GM12878 (cell line): ENCODE data around the gene IGF2R. TPM values are rescaled to one million over a fixed set of nuclear protein-coding genes. Genes with fewer than 3 reads are reported as not detected.

Experiments used
- ATF7 ChIP-seq: fragments of 450-650 bp; IDR thresholded peaks from 2 replicates; pipeline ENCODE4 v1.6.1; 2016; ENCODE audit warnings: low read depth, mild to moderate bottlenecking
- CHD4 ChIP-seq: fragments of 200-600 bp; sonication (generic); IDR thresholded peaks from 2 replicates; pipeline ENCODE4 v1.6.1; 2016; ENCODE audit warnings: mild to moderate bottlenecking
- EGR1 ChIP-seq, 2 experiments: IDR thresholded peaks; 1 replicate in 1 of 2; 2 replicates in 1 of 2; pipeline ENCODE4 v1.6.1; 2011 to 2012; ENCODE audit warnings: low read depth in 2 of 2, low read length in 2 of 2, borderline replicate concordance in 1 of 2, mild to moderate bottlenecking in 1 of 2, moderate library complexity in 1 of 2
- FOXM1 ChIP-seq: IDR thresholded peaks from 2 replicates; pipeline ENCODE4 v1.6.1; 2012; ENCODE audit warnings: low read depth, mild to moderate bottlenecking, inconsistent platforms, low read length, moderate library complexity
- MEF2A ChIP-seq: IDR thresholded peaks from 2 replicates; pipeline ENCODE4 v1.6.1; 2011; ENCODE audit warnings: low read depth, mild to moderate bottlenecking, low read length, moderate library complexity; ENCODE audit not compliant: insufficient read depth
- MEF2B ChIP-seq: fragments of 450-650 bp; IDR thresholded peaks from 2 replicates; pipeline ENCODE4 v1.6.1; 2018; ENCODE audit warnings: mild to moderate bottlenecking, moderate library complexity; ENCODE audit not compliant: partially characterized antibody, poor library complexity, severe bottlenecking
- PAX5 ChIP-seq: IDR thresholded peaks from 2 replicates; pipeline ENCODE4 v1.6.1; 2011; ENCODE audit warnings: low read depth, low read length, borderline replicate concordance
- SIN3A ChIP-seq: IDR thresholded peaks from 2 replicates; pipeline ENCODE4 v1.6.1; 2012; ENCODE audit warnings: low read depth, low read length, improper control_type of control experiment
- SMC3 ChIP-seq: IDR thresholded peaks from 2 replicates; pipeline ENCODE4 v1.6.1; 2011; ENCODE audit warnings: low read length, improper control_type of control experiment, borderline replicate concordance
- TARDBP ChIP-seq: IDR thresholded peaks from 2 replicates; pipeline ENCODE4 v1.6.1; 2016; ENCODE audit warnings: borderline replicate concordance
- TBL1XR1 ChIP-seq: IDR thresholded peaks from 2 replicates; pipeline ENCODE4 v1.6.1; 2012; ENCODE audit warnings: low read depth, low read length, improper control_type of control experiment
- TCF3 ChIP-seq: IDR thresholded peaks from 2 replicates; pipeline ENCODE4 v1.6.1; 2012; ENCODE audit warnings: low read depth, mild to moderate bottlenecking, low read length, borderline replicate concordance; ENCODE audit not compliant: insufficient read depth
- polyA plus RNA-seq, 11 experiments: library from polyadenylated mRNA; depleted of rRNA in 4 of 11; unstranded in 6 of 11; stranded (reverse) in 5 of 11; fragments of >200 nt; fragmentation: Nextera tagmentation in 4 of 11; fragmentation: Illumina TruSeq in 1 of 11; extraction: Ambion mirVana in 4 of 11; extraction: Trizol in 1 of 11; gene quantifications; 1 replicate in 1 of 11; 2 replicates in 10 of 11; pipeline versions ENCODE4 v1.2.1 to v1.2.3, GENCODE V29; 2011 to 2016; ENCODE audit warnings: inconsistent platforms in 2 of 11, missing spikeins in 2 of 11, low read depth in 1 of 11
- total RNA-seq, 4 experiments: library from RNA; depleted of rRNA in 3 of 4; stranded (reverse); fragments of >200 nt in 3 of 4; fragmentation: Illumina TruSeq in 1 of 4; extraction: Trizol in 1 of 4; gene quantifications; 2 replicates each; pipeline versions ENCODE4 v1.2.1 to v1.2.3, GENCODE V29; 2013 to 2021
- TF ChIP-seq, protein P1 (sequence below): fragments of 450-650 bp; conservative IDR thresholded peaks from 2 replicates; pipeline ENCODE4 v1.6.1; 2017; ENCODE audit warnings: mild to moderate bottlenecking, moderate library complexity
- TF ChIP-seq, protein P2 (sequence below): fragments of 450-650 bp; IDR thresholded peaks from 2 replicates; pipeline ENCODE4 v1.6.1; 2014; ENCODE audit warnings: mild to moderate bottlenecking
- TF ChIP-seq, protein P3 (sequence below): fragments of 450-650 bp; IDR thresholded peaks from 2 replicates; pipeline ENCODE4 v1.6.1; 2017; ENCODE audit warnings: mild to moderate bottlenecking
- TF ChIP-seq, protein P4 (sequence below): fragments of 450-650 bp; IDR thresholded peaks from 2 replicates; pipeline ENCODE4 v1.6.1; 2018; ENCODE audit warnings: mild to moderate bottlenecking, low read depth, moderate library complexity; ENCODE audit not compliant: partially characterized antibody
- TF ChIP-seq, protein P5 (sequence below): IDR thresholded peaks from 2 replicates; pipeline ENCODE4 v1.6.1; 2012; ENCODE audit warnings: low read depth, low read length, improper control_type of control experiment
- TF ChIP-seq, protein P6 (sequence below): fragments of 450-650 bp; IDR thresholded peaks from 2 replicates; pipeline ENCODE4 v1.6.1; 2016; ENCODE audit warnings: mild to moderate bottlenecking

IGF2R gene
- total and polyA plus RNA-seq, 10 of the 15 experiments (the other 5 are each of a cell fraction or from before 2014, with no cell fraction given) = 1.00 to 40.1 (median 16.8) TPM

DNA sequence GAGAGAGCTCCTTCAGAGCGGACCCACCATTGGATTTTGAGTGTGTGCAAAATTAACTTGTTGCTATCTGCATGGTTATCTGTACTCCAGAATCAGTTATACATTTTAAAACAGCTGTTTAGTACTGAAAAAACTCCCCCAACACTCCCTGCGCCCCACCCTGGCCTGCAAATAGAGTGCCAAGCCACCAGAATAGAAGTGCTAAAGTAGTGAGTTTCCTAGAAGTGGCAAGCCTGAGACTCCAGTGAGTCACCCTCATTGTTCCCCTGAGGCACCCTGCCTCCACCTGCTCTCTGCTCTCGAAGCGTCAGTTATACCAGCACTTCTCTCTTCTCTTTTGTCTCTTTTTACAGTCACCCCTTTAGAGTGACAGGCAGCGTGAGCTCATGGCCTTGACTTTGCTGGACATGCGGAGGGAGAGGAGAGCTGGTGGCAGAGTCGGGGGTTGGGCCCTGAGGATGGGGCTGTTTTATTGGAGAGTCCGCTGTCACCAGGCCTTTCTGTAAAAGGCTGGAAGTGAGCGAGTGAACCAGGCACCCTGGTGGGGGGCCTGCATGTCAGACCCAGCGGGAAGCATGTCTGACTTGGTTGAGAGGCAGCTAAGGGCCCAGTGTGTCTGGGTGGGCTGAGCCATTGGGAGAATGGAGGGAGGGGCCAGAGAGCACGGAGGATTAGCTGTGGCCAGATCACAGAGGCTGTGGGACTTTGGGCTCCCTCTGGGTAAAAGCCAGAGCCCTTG lies 10.4 kb downstream of the IGF2R start (continued):
- TF ChIP-seq ATF7 (peak; percentile 61; the same call in 1 of the 2 replicates), TARDBP (no peak), CHD4 (no peak), EGR1 (IDR thresholded peaks at IDR 0.05; ENCODE audit: borderline replicate concordance in 1 of 2, low read depth in 2 of 2, low read length in 2 of 2) (no peak), TCF3 (peak; percentile 46; the same call in 1 of the 2 replicates), PAX5 (no peak), SIN3A (no peak; the same call in 1 of the 2 replicates), MEF2B (peak; percentile 91), FOXM1 (0 out of 2 replicates have a peak, but pooled peaks have one; percentile 42), SMC3 (peak; percentile 15; the same call in 1 of the 2 replicates), MEF2A (0 out of 2 replicates have a peak, but pooled peaks have one; percentile 62), TBL1XR1 (peak; percentile 30; the same call in 1 of the 2 replicates)
- TF ChIP-seq, protein P1, sequence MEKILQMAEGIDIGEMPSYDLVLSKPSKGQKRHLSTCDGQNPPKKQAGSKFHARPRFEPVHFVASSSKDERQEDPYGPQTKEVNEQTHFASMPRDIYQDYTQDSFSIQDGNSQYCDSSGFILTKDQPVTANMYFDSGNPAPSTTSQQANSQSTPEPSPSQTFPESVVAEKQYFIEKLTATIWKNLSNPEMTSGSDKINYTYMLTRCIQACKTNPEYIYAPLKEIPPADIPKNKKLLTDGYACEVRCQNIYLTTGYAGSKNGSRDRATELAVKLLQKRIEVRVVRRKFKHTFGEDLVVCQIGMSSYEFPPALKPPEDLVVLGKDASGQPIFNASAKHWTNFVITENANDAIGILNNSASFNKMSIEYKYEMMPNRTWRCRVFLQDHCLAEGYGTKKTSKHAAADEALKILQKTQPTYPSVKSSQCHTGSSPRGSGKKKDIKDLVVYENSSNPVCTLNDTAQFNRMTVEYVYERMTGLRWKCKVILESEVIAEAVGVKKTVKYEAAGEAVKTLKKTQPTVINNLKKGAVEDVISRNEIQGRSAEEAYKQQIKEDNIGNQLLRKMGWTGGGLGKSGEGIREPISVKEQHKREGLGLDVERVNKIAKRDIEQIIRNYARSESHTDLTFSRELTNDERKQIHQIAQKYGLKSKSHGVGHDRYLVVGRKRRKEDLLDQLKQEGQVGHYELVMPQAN = no peak
- TF ChIP-seq, protein P2, sequence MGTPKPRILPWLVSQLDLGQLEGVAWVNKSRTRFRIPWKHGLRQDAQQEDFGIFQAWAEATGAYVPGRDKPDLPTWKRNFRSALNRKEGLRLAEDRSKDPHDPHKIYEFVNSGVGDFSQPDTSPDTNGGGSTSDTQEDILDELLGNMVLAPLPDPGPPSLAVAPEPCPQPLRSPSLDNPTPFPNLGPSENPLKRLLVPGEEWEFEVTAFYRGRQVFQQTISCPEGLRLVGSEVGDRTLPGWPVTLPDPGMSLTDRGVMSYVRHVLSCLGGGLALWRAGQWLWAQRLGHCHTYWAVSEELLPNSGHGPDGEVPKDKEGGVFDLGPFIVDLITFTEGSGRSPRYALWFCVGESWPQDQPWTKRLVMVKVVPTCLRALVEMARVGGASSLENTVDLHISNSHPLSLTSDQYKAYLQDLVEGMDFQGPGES = no peak
- TF ChIP-seq, protein P3, sequence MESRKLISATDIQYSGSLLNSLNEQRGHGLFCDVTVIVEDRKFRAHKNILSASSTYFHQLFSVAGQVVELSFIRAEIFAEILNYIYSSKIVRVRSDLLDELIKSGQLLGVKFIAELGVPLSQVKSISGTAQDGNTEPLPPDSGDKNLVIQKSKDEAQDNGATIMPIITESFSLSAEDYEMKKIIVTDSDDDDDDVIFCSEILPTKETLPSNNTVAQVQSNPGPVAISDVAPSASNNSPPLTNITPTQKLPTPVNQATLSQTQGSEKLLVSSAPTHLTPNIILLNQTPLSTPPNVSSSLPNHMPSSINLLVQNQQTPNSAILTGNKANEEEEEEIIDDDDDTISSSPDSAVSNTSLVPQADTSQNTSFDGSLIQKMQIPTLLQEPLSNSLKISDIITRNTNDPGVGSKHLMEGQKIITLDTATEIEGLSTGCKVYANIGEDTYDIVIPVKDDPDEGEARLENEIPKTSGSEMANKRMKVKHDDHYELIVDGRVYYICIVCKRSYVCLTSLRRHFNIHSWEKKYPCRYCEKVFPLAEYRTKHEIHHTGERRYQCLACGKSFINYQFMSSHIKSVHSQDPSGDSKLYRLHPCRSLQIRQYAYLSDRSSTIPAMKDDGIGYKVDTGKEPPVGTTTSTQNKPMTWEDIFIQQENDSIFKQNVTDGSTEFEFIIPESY = no peak
- TF ChIP-seq, protein P4, sequence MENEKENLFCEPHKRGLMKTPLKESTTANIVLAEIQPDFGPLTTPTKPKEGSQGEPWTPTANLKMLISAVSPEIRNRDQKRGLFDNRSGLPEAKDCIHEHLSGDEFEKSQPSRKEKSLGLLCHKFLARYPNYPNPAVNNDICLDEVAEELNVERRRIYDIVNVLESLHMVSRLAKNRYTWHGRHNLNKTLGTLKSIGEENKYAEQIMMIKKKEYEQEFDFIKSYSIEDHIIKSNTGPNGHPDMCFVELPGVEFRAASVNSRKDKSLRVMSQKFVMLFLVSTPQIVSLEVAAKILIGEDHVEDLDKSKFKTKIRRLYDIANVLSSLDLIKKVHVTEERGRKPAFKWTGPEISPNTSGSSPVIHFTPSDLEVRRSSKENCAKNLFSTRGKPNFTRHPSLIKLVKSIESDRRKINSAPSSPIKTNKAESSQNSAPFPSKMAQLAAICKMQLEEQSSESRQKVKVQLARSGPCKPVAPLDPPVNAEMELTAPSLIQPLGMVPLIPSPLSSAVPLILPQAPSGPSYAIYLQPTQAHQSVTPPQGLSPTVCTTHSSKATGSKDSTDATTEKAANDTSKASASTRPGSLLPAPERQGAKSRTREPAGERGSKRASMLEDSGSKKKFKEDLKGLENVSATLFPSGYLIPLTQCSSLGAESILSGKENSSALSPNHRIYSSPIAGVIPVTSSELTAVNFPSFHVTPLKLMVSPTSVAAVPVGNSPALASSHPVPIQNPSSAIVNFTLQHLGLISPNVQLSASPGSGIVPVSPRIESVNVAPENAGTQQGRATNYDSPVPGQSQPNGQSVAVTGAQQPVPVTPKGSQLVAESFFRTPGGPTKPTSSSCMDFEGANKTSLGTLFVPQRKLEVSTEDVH = peak; percentile 19
- TF ChIP-seq, protein P5, sequence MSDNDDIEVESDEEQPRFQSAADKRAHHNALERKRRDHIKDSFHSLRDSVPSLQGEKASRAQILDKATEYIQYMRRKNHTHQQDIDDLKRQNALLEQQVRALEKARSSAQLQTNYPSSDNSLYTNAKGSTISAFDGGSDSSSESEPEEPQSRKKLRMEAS = peak; percentile 91; the same call in 1 of the 2 replicates
- TF ChIP-seq, protein P6, sequence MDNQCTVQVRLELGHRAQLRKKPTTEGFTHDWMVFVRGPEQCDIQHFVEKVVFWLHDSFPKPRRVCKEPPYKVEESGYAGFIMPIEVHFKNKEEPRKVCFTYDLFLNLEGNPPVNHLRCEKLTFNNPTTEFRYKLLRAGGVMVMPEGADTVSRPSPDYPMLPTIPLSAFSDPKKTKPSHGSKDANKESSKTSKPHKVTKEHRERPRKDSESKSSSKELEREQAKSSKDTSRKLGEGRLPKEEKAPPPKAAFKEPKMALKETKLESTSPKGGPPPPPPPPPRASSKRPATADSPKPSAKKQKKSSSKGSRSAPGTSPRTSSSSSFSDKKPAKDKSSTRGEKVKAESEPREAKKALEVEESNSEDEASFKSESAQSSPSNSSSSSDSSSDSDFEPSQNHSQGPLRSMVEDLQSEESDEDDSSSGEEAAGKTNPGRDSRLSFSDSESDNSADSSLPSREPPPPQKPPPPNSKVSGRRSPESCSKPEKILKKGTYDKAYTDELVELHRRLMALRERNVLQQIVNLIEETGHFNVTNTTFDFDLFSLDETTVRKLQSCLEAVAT = no peak
